Neural progenitor cell (in vitro differentiated cells): ENCODE data around the gene ABCD2. TPM values are rescaled to one million over a fixed set of nuclear protein-coding genes. Genes with fewer than 3 reads are reported as not detected.
"Not testable (repeated sequence)": the region's sequence is repeated elsewhere in the genome, so short reads cannot be mapped to it uniquely, and the experiment has no call there.

Source experiments
- DNase-seq: peaks from one replicate; pipeline ENCODE4 v3.0.0-alpha.2; 2016; ENCODE audit warnings: low spot score
- H2AFZ ChIP-seq: fragments of 200-600 bp; sonication (generic); replicated peaks from 2 replicates; pipeline ENCODE4 v1.6.1; 2016; ENCODE audit warnings: antibody characterized with exemption
- H3F3A ChIP-seq: fragments of 200-600 bp; sonication (generic); 2 replicates; pipeline ENCODE4 v1.6.1; 2016; ENCODE audit warnings: antibody characterized with exemption, low read depth
- H3K27ac ChIP-seq: fragments of 200-600 bp; sonication (generic); 2 replicates; pipeline ENCODE4 v1.5.1; 2016; ENCODE audit warnings: mild to moderate bottlenecking
- H3K27me3 ChIP-seq: fragments of 200-600 bp; sonication (generic); 2 replicates; pipeline ENCODE4 v1.6.1; 2016; ENCODE audit warnings: mild to moderate bottlenecking, moderate library complexity
- H3K36me3 ChIP-seq: fragments of 200-600 bp; sonication (generic); 2 replicates; pipeline ENCODE4 v1.5.1; 2016
- H3K4me1 ChIP-seq: fragments of 200-600 bp; sonication (generic); 2 replicates; pipeline ENCODE4 v1.6.1; 2016; ENCODE audit warnings: mixed run types
- H3K4me2 ChIP-seq: fragments of 200-600 bp; sonication (generic); 2 replicates; pipeline ENCODE4 v1.6.1; 2016
- H3K4me3 ChIP-seq: fragments of 200-600 bp; sonication (generic); 2 replicates; pipeline ENCODE4 v1.5.1; 2016
- H3K79me2 ChIP-seq: fragments of 200-600 bp; sonication (generic); 2 replicates; pipeline ENCODE4 v1.6.1; 2016; ENCODE audit warnings: low read depth
- H3K9ac ChIP-seq: fragments of 200-600 bp; sonication (generic); 2 replicates; pipeline ENCODE4 v1.6.1; 2016
- H3K9me3 ChIP-seq: fragments of 200-600 bp; sonication (generic); 2 replicates; pipeline ENCODE4 v1.5.1; 2016; ENCODE audit warnings: low read depth
- H4K20me1 ChIP-seq: fragments of 200-600 bp; sonication (generic); 2 replicates; pipeline ENCODE4 v1.6.1; 2016; ENCODE audit warnings: low read depth
- H3K27ac Mint-ChIP-seq: 3 replicates; pipeline ENCODE4 v1.8.0; 2021; ENCODE audit warnings: mixed read lengths
- H3K27me3 Mint-ChIP-seq: 2 replicates; pipeline ENCODE4 v1.8.0; 2022; ENCODE audit warnings: low read depth, mild to moderate bottlenecking, inconsistent platforms, moderate library complexity, mixed read lengths; ENCODE audit not compliant: insufficient read depth
- H3K36me3 Mint-ChIP-seq: 3 replicates; pipeline ENCODE4 v1.8.0; 2021; ENCODE audit warnings: mixed read lengths
- H3K4me1 Mint-ChIP-seq: 3 replicates; pipeline ENCODE4 v1.8.0; 2021; ENCODE audit warnings: mixed read lengths
- H3K4me3 Mint-ChIP-seq: 3 replicates; pipeline ENCODE4 v1.8.0; 2021; ENCODE audit warnings: mild to moderate bottlenecking, moderate library complexity, mixed read lengths
- H3K9me3 Mint-ChIP-seq: 3 replicates; pipeline ENCODE4 v1.8.0; 2020; ENCODE audit warnings: mixed read lengths
- EZH2 ChIP-seq: fragments of 200-600 bp; sonication (generic); IDR thresholded peaks from 2 replicates; pipeline ENCODE4 v1.6.1; 2017; ENCODE audit warnings: antibody characterized with exemption, mild to moderate bottlenecking, moderate library complexity
- EZH2phosphoT487 ChIP-seq: fragments of 200-600 bp; sonication (generic); IDR thresholded peaks from 2 replicates; pipeline ENCODE4 v1.6.1; 2017; ENCODE audit warnings: antibody characterized with exemption
- total RNA-seq: library from RNA; depleted of rRNA; stranded (reverse); fragments of >200 nt; gene quantifications from 2 replicates; pipeline ENCODE4 v1.2.3, GENCODE V29; 2015; ENCODE audit warnings: low replicate concordance
- TF ChIP-seq, protein P1 (sequence below): fragments of 200-600 bp; sonication (generic); IDR thresholded peaks from 2 replicates; pipeline ENCODE4 v1.5.1; 2017; ENCODE audit warnings: antibody characterized with exemption, mild to moderate bottlenecking

The ABCD2 gene
- total RNA-seq, 1 donor from 2014 or later: 0.04 TPM

GRCh38 chr12:39571351-39571750, 48.3 kb downstream of the ABCD2 start:
- Mint-ChIP-seq H3K27me3 (no peaks in the 10 kb centered on the region), H3K36me3 (peaks cover 4% of the 10 kb centered on the region), H3K9me3 (peaks cover 24% of the 10 kb centered on the region), H3K4me3 (no peak overlapping the region), H3K27ac (no peak overlapping the region), H3K4me1 (peaks cover 26% of the 10 kb centered on the region)
- Histone ChIP-seq H3K36me3 (no peaks in the 10 kb centered on the region), H3F3A (peaks cover 10% of the 10 kb centered on the region), H3K27ac (no peak overlapping the region), H3K4me2 (no peak overlapping the region), H3K27me3 (no peaks in the 10 kb centered on the region), H3K9me3 (peaks cover 7% of the 10 kb centered on the region), H3K4me3 (no peak overlapping the region), H3K9ac (no peak overlapping the region), H2AFZ (no peak overlapping the region), H4K20me1 (no peaks in the 10 kb centered on the region), H3K79me2 (no peaks in the 10 kb centered on the region), H3K4me1 (peaks cover 20% of the 10 kb centered on the region)
- no peak for DNase-seq
- no peak for TF ChIP-seq EZH2
- TF ChIP-seq, protein P1, sequence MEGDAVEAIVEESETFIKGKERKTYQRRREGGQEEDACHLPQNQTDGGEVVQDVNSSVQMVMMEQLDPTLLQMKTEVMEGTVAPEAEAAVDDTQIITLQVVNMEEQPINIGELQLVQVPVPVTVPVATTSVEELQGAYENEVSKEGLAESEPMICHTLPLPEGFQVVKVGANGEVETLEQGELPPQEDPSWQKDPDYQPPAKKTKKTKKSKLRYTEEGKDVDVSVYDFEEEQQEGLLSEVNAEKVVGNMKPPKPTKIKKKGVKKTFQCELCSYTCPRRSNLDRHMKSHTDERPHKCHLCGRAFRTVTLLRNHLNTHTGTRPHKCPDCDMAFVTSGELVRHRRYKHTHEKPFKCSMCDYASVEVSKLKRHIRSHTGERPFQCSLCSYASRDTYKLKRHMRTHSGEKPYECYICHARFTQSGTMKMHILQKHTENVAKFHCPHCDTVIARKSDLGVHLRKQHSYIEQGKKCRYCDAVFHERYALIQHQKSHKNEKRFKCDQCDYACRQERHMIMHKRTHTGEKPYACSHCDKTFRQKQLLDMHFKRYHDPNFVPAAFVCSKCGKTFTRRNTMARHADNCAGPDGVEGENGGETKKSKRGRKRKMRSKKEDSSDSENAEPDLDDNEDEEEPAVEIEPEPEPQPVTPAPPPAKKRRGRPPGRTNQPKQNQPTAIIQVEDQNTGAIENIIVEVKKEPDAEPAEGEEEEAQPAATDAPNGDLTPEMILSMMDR: no peak
- no peak for TF ChIP-seq EZH2phosphoT487

DNA sequence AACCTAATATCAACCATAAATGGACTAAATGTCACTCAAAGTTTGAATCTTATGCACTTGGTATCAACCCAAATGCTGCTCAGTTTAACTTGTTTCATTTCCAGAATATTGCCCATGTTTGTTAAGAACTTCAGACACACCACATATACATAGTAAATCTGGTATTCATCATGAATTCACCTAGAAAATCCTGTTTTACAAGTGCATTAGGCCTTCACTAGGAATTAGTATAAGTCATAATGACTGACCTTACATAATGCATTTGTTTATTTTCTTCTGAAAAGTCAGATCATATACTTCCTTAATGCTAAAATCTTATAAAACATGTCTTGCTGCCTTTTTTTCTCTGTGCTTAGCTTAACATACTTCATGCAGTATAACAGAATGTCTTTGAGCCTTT, 66.1 kb downstream of the ABCD2 start:
- no peaks in the 10 kb centered on the region for H3K9me3 ChIP-seq
- H3K9ac ChIP-seq: no peak overlapping the region
- no peaks in the 10 kb centered on the region for H3K36me3 ChIP-seq
- H3K79me2 ChIP-seq: no peaks in the 10 kb centered on the region
- Mint-ChIP-seq H3K4me1 (no peaks in the 10 kb centered on the region), H3K4me3 (no peak overlapping the region), H3K27me3 (no peaks in the 10 kb centered on the region), H3K27ac (no peak overlapping the region), H3K9me3 (peaks cover 10% of the 10 kb centered on the region), H3K36me3 (peaks cover 2% of the 10 kb centered on the region)
- H3F3A ChIP-seq: no peaks in the 10 kb centered on the region
- H3K4me3 ChIP-seq: no peak overlapping the region
- no peak for DNase-seq
- TF ChIP-seq EZH2: no peak
- TF ChIP-seq, protein P1: no peak
- TF ChIP-seq EZH2phosphoT487: no peak
- no peak overlapping the region for H2AFZ ChIP-seq
- no peaks in the 10 kb centered on the region for H3K27me3 ChIP-seq
- no peak overlapping the region for H3K4me2 ChIP-seq
- no peaks in the 10 kb centered on the region for H3K4me1 ChIP-seq
- no peak overlapping the region for H3K27ac ChIP-seq
- no peaks in the 10 kb centered on the region for H4K20me1 ChIP-seq

DNA sequence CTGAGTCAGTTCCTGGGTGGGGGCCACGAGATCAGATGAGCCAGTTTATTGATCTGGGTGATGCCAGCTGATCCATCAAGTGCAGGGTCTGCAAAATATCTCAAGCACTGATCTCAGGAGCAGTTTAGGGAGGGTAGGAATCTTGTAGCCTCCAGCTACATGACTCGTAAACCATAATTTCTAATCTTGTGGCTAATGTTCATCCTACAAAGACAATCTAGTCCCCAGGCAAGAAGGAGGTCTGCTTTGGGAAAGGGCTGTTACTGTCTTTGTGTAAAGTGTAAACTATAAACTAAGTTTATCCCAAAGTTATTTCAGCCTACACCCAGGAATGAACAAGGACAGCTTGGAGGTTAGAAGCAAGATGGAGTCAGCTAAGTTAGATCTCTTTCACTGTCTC, 75.4 kb downstream of the ABCD2 start:
- peaks cover 11% of the 10 kb centered on the region for H3K4me1 Mint-ChIP-seq
- not testable (repeated sequence) for H3K36me3 ChIP-seq, H3K4me3 Mint-ChIP-seq, H3K9me3 Mint-ChIP-seq, H3K9me3 ChIP-seq, H3K4me2 ChIP-seq, H3K36me3 Mint-ChIP-seq, H4K20me1 ChIP-seq, H3K27ac Mint-ChIP-seq, H3K27ac ChIP-seq, H3K4me1 ChIP-seq, H3F3A ChIP-seq, H3K4me3 ChIP-seq, H3K9ac ChIP-seq, H3K27me3 Mint-ChIP-seq, H3K27me3 ChIP-seq, H2AFZ ChIP-seq, H3K79me2 ChIP-seq, DNase-seq

- Histone ChIP-seq H3K4me1 (no peaks in the 10 kb centered on the region), H3K4me2 (no peak overlapping the region), H3K36me3 (no peaks in the 10 kb centered on the region), H3K27me3 (no peaks in the 10 kb centered on the region), H3F3A (no peaks in the 10 kb centered on the region), H3K9ac (no peak overlapping the region), H3K79me2 (no peaks in the 10 kb centered on the region), H4K20me1 (no peaks in the 10 kb centered on the region), H2AFZ (no peak overlapping the region), H3K9me3 (no peaks in the 10 kb centered on the region), H3K4me3 (no peak overlapping the region), H3K27ac (no peak overlapping the region)
- no peak overlapping the region for H3K27ac Mint-ChIP-seq
- DNase-seq: no peak
- H3K9me3 Mint-ChIP-seq: no peaks in the 10 kb centered on the region
- H3K4me3 Mint-ChIP-seq: no peak overlapping the region
- TF ChIP-seq EZH2phosphoT487: no peak
- TF ChIP-seq, protein P1: no peak
- TF ChIP-seq EZH2: no peak
- H3K27me3 Mint-ChIP-seq: no peaks in the 10 kb centered on the region
- peaks cover 8% of the 10 kb centered on the region for H3K4me1 Mint-ChIP-seq
- no peaks in the 10 kb centered on the region for H3K36me3 Mint-ChIP-seq
Observed at GRCh38 chr12:39541471-39541870, 78.1 kb downstream of the ABCD2 start.
